WTC11 (cell line): ENCODE measurements around the gene RGS9. TPM values are rescaled to one million over a fixed set of nuclear protein-coding genes. Genes with fewer than 3 reads are reported as not detected.

Source experiments
- ATAC-seq: fragments of 200-7000 bp; cut with Tn5 transposase; 2 replicates; pipeline ENCODE4 v1.10.0; 2021; ENCODE audit warnings: mild to moderate bottlenecking, moderate library complexity
- CTCF ChIA-PET: fragments of 300-600 bp; sonication (Branson Sonifier 250); formaldehyde crosslinking; loops from one replicate; lab custom pipeline; 2021; ENCODE audit warnings: antibody characterized with exemption; lab: Charles Lee
- POLR2A ChIA-PET: fragments of 350-600 bp; sonication (Branson Sonifier 250); formaldehyde crosslinking; loops from one replicate; lab custom pipeline; 2021; ENCODE audit warnings: antibody characterized with exemption; lab: Charles Lee
- DNase-seq: peaks from one replicate; pipeline ENCODE4 v3.0.0; 2021; ENCODE audit warnings: low spot score
- H3K27ac Mint-ChIP-seq: 2 replicates; pipeline ENCODE4 v1.8.0; 2021; ENCODE audit warnings: mixed read lengths
- H3K27me3 Mint-ChIP-seq: 2 replicates; pipeline ENCODE4 v1.8.0; 2021; ENCODE audit warnings: low read depth, mild to moderate bottlenecking, moderate library complexity, mixed read lengths
- H3K36me3 Mint-ChIP-seq: 2 replicates; pipeline ENCODE4 v1.8.0; 2021; ENCODE audit warnings: mixed read lengths
- H3K4me1 Mint-ChIP-seq: 2 replicates; pipeline ENCODE4 v1.8.0; 2022; ENCODE audit warnings: mixed read lengths
- H3K4me3 Mint-ChIP-seq: 2 replicates; pipeline ENCODE4 v1.8.0; 2021; ENCODE audit warnings: mild to moderate bottlenecking, moderate library complexity, mixed read lengths
- H3K9me3 Mint-ChIP-seq: 2 replicates; pipeline ENCODE4 v1.8.0; 2021; ENCODE audit warnings: mixed read lengths
- ARID4B ChIP-seq: sonication (generic); formaldehyde crosslinking; IDR thresholded peaks from 2 replicates; pipeline ENCODE4 v1.8.0; 2023; ENCODE audit warnings: missing genetic modification reagents, mild to moderate bottlenecking, borderline replicate concordance
- ATF6 ChIP-seq: sonication (generic); formaldehyde crosslinking; IDR thresholded peaks from 2 replicates; pipeline ENCODE4 v1.8.1; 2023; ENCODE audit warnings: mild to moderate bottlenecking, missing genetic modification reagents
- E2F1 ChIP-seq: sonication (generic); formaldehyde crosslinking; IDR thresholded peaks from 2 replicates; pipeline ENCODE4 v1.8.0; 2022; ENCODE audit warnings: mild to moderate bottlenecking, missing genetic modification reagents
- E2F5 ChIP-seq: sonication (generic); formaldehyde crosslinking; IDR thresholded peaks from 2 replicates; pipeline ENCODE4 v1.8.1; 2022; ENCODE audit warnings: mild to moderate bottlenecking, moderate library complexity, missing genetic modification reagents
- ELF4 ChIP-seq: sonication (generic); formaldehyde crosslinking; IDR thresholded peaks from 2 replicates; pipeline ENCODE4 v1.8.1; 2022; ENCODE audit warnings: low read depth, mild to moderate bottlenecking, moderate library complexity, missing genetic modification reagents
- FOXK1 ChIP-seq: sonication (generic); formaldehyde crosslinking; IDR thresholded peaks from 2 replicates; pipeline ENCODE4 v1.8.0; 2022; ENCODE audit warnings: mild to moderate bottlenecking, moderate library complexity, missing genetic modification reagents
- FOXP1 ChIP-seq: sonication (generic); formaldehyde crosslinking; IDR thresholded peaks from 2 replicates; pipeline ENCODE4 v1.8.0; 2022; ENCODE audit warnings: missing genetic modification reagents, mild to moderate bottlenecking, moderate library complexity, borderline replicate concordance
- MLX ChIP-seq: sonication (generic); formaldehyde crosslinking; IDR thresholded peaks from 2 replicates; pipeline ENCODE4 v1.8.1; 2023; ENCODE audit warnings: mild to moderate bottlenecking, missing genetic modification reagents, moderate library complexity
- MYBL2 ChIP-seq: sonication (generic); formaldehyde crosslinking; IDR thresholded peaks from 2 replicates; pipeline ENCODE4 v1.8.1; 2023; ENCODE audit warnings: mild to moderate bottlenecking, moderate library complexity, missing genetic modification reagents
- NFYB ChIP-seq: sonication (generic); formaldehyde crosslinking; conservative IDR thresholded peaks from 2 replicates; pipeline ENCODE4 v1.8.0; 2022; ENCODE audit warnings: low read depth, missing genetic modification reagents
- OVOL2 ChIP-seq: fragments of 250-450 bp; sonication (Bioruptor Pico); IDR thresholded peaks from 2 replicates; pipeline ENCODE4 v1.9.0; 2021; ENCODE audit warnings: mild to moderate bottlenecking, borderline replicate concordance
- PRDM15 ChIP-seq: sonication (generic); formaldehyde crosslinking; IDR thresholded peaks from 2 replicates; pipeline ENCODE4 v1.8.0; 2022; ENCODE audit warnings: missing genetic modification reagents
- RORB ChIP-seq: fragments of 250-450 bp; sonication (Bioruptor Pico); IDR thresholded peaks from 2 replicates; pipeline ENCODE4 v1.9.0; 2021; ENCODE audit warnings: mild to moderate bottlenecking
- SMAD4 ChIP-seq: sonication (generic); formaldehyde crosslinking; IDR thresholded peaks from 2 replicates; pipeline ENCODE4 v1.8.0; 2022; ENCODE audit warnings: mild to moderate bottlenecking, missing genetic modification reagents
- USF1 ChIP-seq: sonication (generic); formaldehyde crosslinking; IDR thresholded peaks from 2 replicates; pipeline ENCODE4 v1.8.0; 2022; ENCODE audit warnings: mild to moderate bottlenecking, missing genetic modification reagents
- ZBTB21 ChIP-seq: sonication (generic); formaldehyde crosslinking; IDR thresholded peaks from 2 replicates; pipeline ENCODE4 v1.8.1; 2023; ENCODE audit warnings: mild to moderate bottlenecking, missing genetic modification reagents, borderline replicate concordance
- ZNF263 ChIP-seq: sonication (generic); formaldehyde crosslinking; IDR thresholded peaks from 2 replicates; pipeline ENCODE4 v1.8.1; 2022; ENCODE audit warnings: low read depth, mild to moderate bottlenecking, moderate library complexity, missing genetic modification reagents
- ZNF281 ChIP-seq: sonication (generic); formaldehyde crosslinking; IDR thresholded peaks from 2 replicates; pipeline ENCODE4 v1.8.0; 2023; ENCODE audit warnings: mild to moderate bottlenecking, missing genetic modification reagents
- ZNF317 ChIP-seq: sonication (generic); formaldehyde crosslinking; IDR thresholded peaks from 2 replicates; pipeline ENCODE4 v1.8.1; 2023; ENCODE audit warnings: low read depth, mild to moderate bottlenecking, moderate library complexity, missing genetic modification reagents, borderline replicate concordance
- total RNA-seq: library from RNA; stranded (reverse); gene quantifications from 3 replicates; pipeline ENCODE4 v1.2.3, GENCODE V29; 2021

The RGS9 gene
- total RNA-seq, 1 experiment from 2014 or later, result 11.3 TPM

GRCh38 chr17:65260626-65261025 lies 123.5 kb downstream of the RGS9 start:
- Mint-ChIP-seq H3K27me3 (peaks cover 2% of the 10 kb centered on the region; the same call in 1 of the 2 replicates), H3K9me3 (peaks cover 7% of the 10 kb centered on the region), H3K4me1 (no peaks in the 10 kb centered on the region), H3K27ac (no peak overlapping the region), H3K4me3 (no peak overlapping the region), H3K36me3 (no peaks in the 10 kb centered on the region)
- ChIA-PET CTCF (interaction anchor here (0.8 to 1.6 kb wide), 5 partner anchors 14 to 904 kb away, joined by 3 to 8 read pairs (median 5); no protein-coding TSS in a partner anchor), POLR2A (no interaction called here)
- TF ChIP-seq FOXP1 (CRISPR knock-in tag) (no peak), NFYB (CRISPR knock-in tag) (no peak), SMAD4 (CRISPR knock-in tag) (no peak), E2F1 (no peak), USF1 (no peak), PRDM15 (no peak), ZNF317 (no peak), E2F5 (CRISPR knock-in tag) (no peak), ZNF263 (CRISPR knock-in tag) (no peak), ARID4B (CRISPR knock-in tag) (no peak), RORB (CRISPR knock-in tag) (no peak), OVOL2 (CRISPR knock-in tag) (no peak), FOXK1 (CRISPR knock-in tag) (no peak), ZNF281 (CRISPR knock-in tag) (no peak), ELF4 (CRISPR knock-in tag) (no peak), MYBL2 (CRISPR knock-in tag) (no peak), MLX (no peak), ZBTB21 (no peak), ATF6 (CRISPR knock-in tag) (no peak)
- DNase-seq (no peak), ATAC-seq (no peak)
